ENCODE data around the gene MAMLD1.

- no peak for TF ChIP-seq POLR2AphosphoS5 (IDR thresholded peaks at IDR 0.05; ENCODE audit: low read depth, low read length)
- TF ChIP-seq POLR2A (IDR thresholded peaks at IDR 0.05; ENCODE audit: low read depth, low read length), result no peak
- TF ChIP-seq TAF1 (IDR thresholded peaks at IDR 0.05; ENCODE audit: low read depth, low read length), result no peak
- no peak for TF ChIP-seq SPI1 (IDR thresholded peaks at IDR 0.05; ENCODE audit: low read depth, low read length)
Observed at GRCh38 chrX:150362599-150363481, at the start of gene MAMLD1.
